ENCODE results near the gene PPP1R3G.

The PPP1R3G gene

GRCh38 chr6:5121956-5122355 lies 36.8 kb downstream of the PPP1R3G start:
- no peak for DNase-seq

GRCh38 chr6:5122504-5123112 lies 37.5 kb downstream of the PPP1R3G start:
- DNase-seq: no peak

DNA sequence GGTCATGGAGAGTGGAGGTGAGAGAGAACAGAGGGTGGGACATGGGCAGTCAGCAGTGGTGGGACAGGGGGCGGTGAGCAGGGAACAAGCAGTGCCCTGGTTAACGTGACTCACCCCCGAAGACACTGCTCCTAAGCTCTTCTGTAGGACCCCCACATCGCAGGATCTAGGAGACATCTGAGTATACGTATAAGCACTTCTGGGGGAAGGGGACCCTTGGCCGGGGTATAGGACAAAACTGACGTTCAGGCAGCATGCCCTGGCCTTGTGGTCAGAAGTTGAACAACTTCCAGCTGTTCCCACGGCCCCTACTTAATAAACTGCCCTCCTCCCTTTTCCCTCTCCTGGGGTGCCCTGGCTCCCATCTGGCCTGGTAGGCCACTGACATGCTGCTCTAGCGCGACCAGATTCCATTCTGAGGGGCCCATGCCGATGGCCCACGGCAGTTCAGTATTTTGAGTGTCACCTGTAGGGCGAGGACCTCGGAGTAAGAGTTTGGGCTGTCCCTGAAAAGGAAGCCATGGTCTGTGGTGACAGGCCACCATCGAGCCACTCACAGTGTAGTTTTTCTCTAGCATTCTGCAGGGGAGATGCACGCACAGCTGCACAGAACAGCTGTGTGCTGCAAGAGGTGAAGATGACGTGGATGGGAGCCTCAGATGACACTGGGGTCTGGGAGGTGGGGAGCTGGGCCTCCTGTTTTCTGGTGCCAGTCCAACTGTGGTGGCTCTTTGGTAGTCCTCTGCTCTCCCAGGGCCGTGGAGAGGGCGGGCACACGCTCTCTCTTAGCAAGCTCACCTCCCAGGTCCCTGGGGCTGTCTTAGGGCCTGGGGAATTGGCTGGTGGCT lies 38.4 kb downstream of the PPP1R3G start:
- DNase-seq: no peak

GRCh38 chr6:5124526-5124925 lies 39.4 kb downstream of the PPP1R3G start:
- DNase-seq: no peak

GRCh38 chr6:5125152-5126006 lies 40.2 kb downstream of the PPP1R3G start:
- no peak for DNase-seq

GRCh38 chr6:5126214-5126613 lies 41.1 kb downstream of the PPP1R3G start:
- no peak for DNase-seq

DNA sequence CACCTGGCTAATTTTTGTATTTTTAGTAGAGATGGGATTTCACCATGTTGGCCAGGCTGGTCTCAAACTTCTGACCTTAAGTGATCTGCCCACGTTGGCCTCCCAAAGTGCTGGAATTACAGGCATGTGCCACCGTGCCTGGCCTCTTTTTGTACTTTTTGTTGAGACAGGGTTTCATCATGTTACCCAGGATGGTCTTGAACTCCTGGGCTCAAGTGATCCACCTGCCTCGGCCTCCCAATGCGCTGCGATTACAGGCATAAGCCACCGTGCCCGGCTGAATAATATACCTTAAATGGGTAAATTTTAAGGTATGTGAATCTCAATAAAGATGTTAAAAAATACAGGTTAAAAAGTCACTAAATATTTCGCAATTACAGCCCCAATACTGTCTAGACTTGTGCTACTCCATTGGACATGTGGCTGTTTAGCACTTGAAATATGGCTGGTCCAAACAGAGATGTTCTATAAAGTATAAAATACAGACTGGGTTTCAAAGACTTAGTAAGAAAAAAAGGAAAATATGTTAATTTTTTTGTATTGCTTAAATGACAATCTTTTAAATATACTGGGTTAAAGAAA lies 42.1 kb downstream of the PPP1R3G start:
- DNase-seq: no peak

- DNase-seq: no peak
These were observed 43.2 kb downstream of the PPP1R3G start for GRCh38 chr6:5128351-5128750.

DNA sequence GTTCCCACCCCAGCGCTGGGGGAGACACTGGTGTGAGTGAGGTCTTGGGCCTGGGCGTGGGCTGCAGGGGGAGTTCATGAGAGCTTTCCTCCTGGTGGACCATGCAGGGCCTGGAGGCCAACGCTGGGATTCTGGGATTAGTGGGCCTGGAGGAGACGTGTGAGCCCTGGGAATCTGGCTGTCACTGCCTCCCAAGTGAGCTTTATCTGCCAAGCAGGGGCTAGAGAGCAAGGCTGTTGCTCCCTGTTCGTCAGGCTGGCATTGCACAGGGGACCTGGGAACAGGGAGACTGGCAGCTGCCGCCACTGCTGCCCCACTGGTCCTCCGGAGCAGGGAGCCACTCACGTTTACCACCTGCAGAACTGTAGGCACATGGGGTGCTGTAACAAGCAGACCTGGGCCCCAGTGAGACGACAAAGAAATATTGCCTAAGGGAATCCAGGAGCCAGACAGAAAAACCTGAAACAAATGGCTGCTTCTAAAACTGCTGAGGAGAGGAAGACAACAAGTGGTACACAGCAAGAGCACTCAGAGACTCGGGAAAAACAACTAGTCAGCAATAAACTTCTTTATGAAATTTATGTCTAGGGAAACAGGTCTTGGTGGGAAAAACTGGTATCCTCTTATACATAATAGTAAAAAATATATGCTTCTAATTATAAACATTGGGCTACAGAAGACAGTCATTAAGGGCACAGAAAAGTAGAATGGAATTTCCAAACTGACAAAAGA lies 45.2 kb downstream of the PPP1R3G start:
- DNase-seq: no peak

DNA sequence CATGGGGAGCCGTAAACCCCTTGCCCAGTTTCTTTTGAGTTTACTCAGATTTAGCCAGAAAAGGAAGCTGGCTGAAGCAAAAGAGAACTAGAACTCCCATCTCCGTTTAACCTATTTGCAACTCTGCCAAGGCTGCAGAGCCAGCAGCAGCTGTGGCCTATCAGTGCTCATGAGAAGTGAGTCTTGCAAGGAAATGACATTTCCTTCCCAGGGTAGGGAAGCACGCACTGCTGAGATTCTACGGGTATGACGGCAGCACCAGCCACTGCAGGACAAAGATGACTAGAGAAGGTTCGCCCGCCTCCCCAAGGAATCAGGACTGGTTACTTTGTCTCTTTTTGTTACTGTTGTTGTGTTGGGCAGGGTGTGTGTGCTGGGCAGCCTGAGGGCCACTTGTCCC lies 47.6 kb downstream of the PPP1R3G start:
- DNase-seq: no peak

GRCh38 chr6:5133943-5134342 lies 48.8 kb downstream of the PPP1R3G start:
- DNase-seq: no peak

GRCh38 chr6:5135788-5136376 lies 50.7 kb downstream of the PPP1R3G start:
- DNase-seq: peak; percentile 67

GRCh38 chr6:5136851-5137250 lies 51.7 kb downstream of the PPP1R3G start:
- DNase-seq: no peak

All from hematopoietic multipotent progenitor cell treated with erythropoietin and hydrocortisone succinate and interleukin-3 and kit ligand, for 8 days (in vitro differentiated cells).